GM23338 (cell line): ENCODE measurements around the gene ZNF891. TPM values are rescaled to one million over a fixed set of nuclear protein-coding genes. Genes with fewer than 3 reads are reported as not detected.

ENCODE experiments used
- ATAC-seq: fragments of 200-7000 bp; cut with Tn5 transposase; 3 replicates; pipeline ENCODE4 v1.9.1; 2020
- DNase-seq: peaks from one replicate; pipeline ENCODE4 v3.0.0-alpha.2; 2015; ENCODE audit warnings: low spot score
- H2AFZ ChIP-seq: fragments of 200-600 bp; sonication (generic); 2 replicates; pipeline ENCODE4 v1.8.0; 2016; ENCODE audit warnings: antibody characterized with exemption, mild to moderate bottlenecking, moderate library complexity
- H3F3A ChIP-seq: fragments of 200-600 bp; sonication (generic); replicated peaks from 2 replicates; pipeline ENCODE4 v1.8.0; 2017; ENCODE audit warnings: antibody characterized with exemption, mixed run types, low read depth
- H3K27ac ChIP-seq: fragments of 200-600 bp; sonication (generic); 2 replicates; pipeline ENCODE4 v1.6.1; 2016; ENCODE audit warnings: low read depth
- H3K27me3 ChIP-seq: fragments of 200-600 bp; sonication (generic); 2 replicates; pipeline ENCODE4 v1.8.0; 2016; ENCODE audit warnings: mild to moderate bottlenecking, mixed run types, moderate library complexity; ENCODE audit not compliant: insufficient read depth
- H3K36me3 ChIP-seq: fragments of 200-600 bp; sonication (generic); 2 replicates; pipeline ENCODE4 v1.8.0; 2016; ENCODE audit warnings: mild to moderate bottlenecking; ENCODE audit not compliant: insufficient read depth
- H3K4me1 ChIP-seq: fragments of 200-600 bp; sonication (generic); 2 replicates; pipeline ENCODE4 v1.8.0; 2016; ENCODE audit warnings: mild to moderate bottlenecking, moderate library complexity; ENCODE audit not compliant: insufficient read depth
- H3K4me2 ChIP-seq: fragments of 200-600 bp; sonication (generic); 2 replicates; pipeline ENCODE4 v1.7.1; 2017; ENCODE audit warnings: mixed run types
- H3K4me3 ChIP-seq: fragments of 200-600 bp; sonication (generic); 2 replicates; pipeline ENCODE4 v1.6.1; 2016; ENCODE audit warnings: mixed run types
- H3K79me2 ChIP-seq: fragments of 200-600 bp; sonication (generic); replicated peaks from 2 replicates; pipeline ENCODE4 v1.8.0; 2017; ENCODE audit warnings: mild to moderate bottlenecking; ENCODE audit not compliant: insufficient read depth
- H3K9me2 ChIP-seq: fragments of 200-600 bp; sonication (generic); 2 replicates; pipeline ENCODE4 v1.8.0; 2017; ENCODE audit not compliant: insufficient read depth
- H4K20me1 ChIP-seq: fragments of 200-600 bp; sonication (generic); replicated peaks from 2 replicates; pipeline ENCODE4 v1.8.0; 2017; ENCODE audit warnings: mild to moderate bottlenecking; ENCODE audit not compliant: insufficient read depth
- H3K27ac Mint-ChIP-seq: 2 replicates; pipeline ENCODE4 v1.8.0; 2020; ENCODE audit warnings: inconsistent platforms, mild to moderate bottlenecking, moderate library complexity, mixed read lengths
- H3K27me3 Mint-ChIP-seq: 3 replicates; pipeline ENCODE4 v1.8.0; 2022; ENCODE audit warnings: low read depth, mild to moderate bottlenecking, moderate library complexity, mixed read lengths, inconsistent platforms; ENCODE audit not compliant: insufficient read depth, poor library complexity
- H3K36me3 Mint-ChIP-seq: 3 replicates; pipeline ENCODE4 v1.8.0; 2021; ENCODE audit warnings: low read depth, mild to moderate bottlenecking, inconsistent platforms, moderate library complexity, mixed read lengths
- H3K4me1 Mint-ChIP-seq: 3 replicates; pipeline ENCODE4 v1.8.0; 2020; ENCODE audit warnings: mild to moderate bottlenecking, inconsistent platforms, mixed read lengths
- H3K4me3 Mint-ChIP-seq: 3 replicates; pipeline ENCODE4 v1.8.0; 2021; ENCODE audit warnings: moderate library complexity, mild to moderate bottlenecking, inconsistent platforms, mixed read lengths
- H3K9me3 Mint-ChIP-seq: 3 replicates; pipeline ENCODE4 v1.8.0; 2020; ENCODE audit warnings: moderate library complexity, mild to moderate bottlenecking, inconsistent platforms, mixed read lengths
- CTCF ChIP-seq, 2 experiments: fragments of 200-600 bp in 1 of 2; sonication (generic) in 1 of 2; conservative IDR thresholded peaks; 2 replicates each; pipeline versions ENCODE4 v1.5.1 to v1.6.1; 2016 to 2017; ENCODE audit warnings: antibody characterized with exemption in 2 of 2, low read depth in 2 of 2, mild to moderate bottlenecking in 2 of 2, moderate library complexity in 1 of 2
- JUNB ChIP-seq: IDR thresholded peaks from one replicate; pipeline ENCODE4 v1.6.1; 2016; ENCODE audit warnings: antibody characterized with exemption; ENCODE audit not compliant: unreplicated experiment
- ZNF462 ChIP-seq: fragments of 250-450 bp; sonication (Bioruptor Pico); IDR thresholded peaks from 2 replicates; pipeline ENCODE4 v1.5.0; 2020; ENCODE audit warnings: mild to moderate bottlenecking, moderate library complexity
- polyA plus RNA-seq: library from polyadenylated mRNA; unstranded; fragments of >200 nt; fragmentation: Nextera tagmentation; extraction: Ambion mirVana; gene quantifications from 2 replicates; pipeline ENCODE4 v1.2.1, GENCODE V29; 2016
- total RNA-seq: library from RNA; depleted of rRNA; stranded (reverse); fragments of >200 nt; shearing (Covaris generic); gene quantifications from 2 replicates; pipeline ENCODE4 v1.2.3, GENCODE V29; 2014

The ZNF891 gene
- total and polyA plus RNA-seq, 2 experiments from 2014 or later: 1.8 to 5.4 TPM

GRCh38 chr12:133135747-133136146, 5.7 kb upstream of the ZNF891 start (continued):
- no peak for TF ChIP-seq CTCF (conservative IDR thresholded peaks at IDR 0.05; ENCODE audit: low read depth in 2 of 2)

GRCh38 chr12:133130808-133131128, 694 bp upstream of the ZNF891 start:
- TF ChIP-seq JUNB: no peak
- no peak for TF ChIP-seq ZNF462 (CRISPR knock-in tag)
- Mint-ChIP-seq H3K27ac (peak overlapping the region; percentile 99), H3K4me3 (peak overlapping the region; percentile 99), H3K36me3 (peaks cover 90% of the 10 kb centered on the region), H3K9me3 (peaks cover 75% of the 10 kb centered on the region), H3K27me3 (peaks cover 12% of the 10 kb centered on the region), H3K4me1 (peaks cover 3% of the 10 kb centered on the region; the same call in 2 of the 3 replicates)
- Histone ChIP-seq H3K79me2 (peaks cover 79% of the 10 kb centered on the region), H3K4me3 (peak overlapping the region; percentile 68), H3K4me1 (no peaks in the 10 kb centered on the region), H3K9me2 (no peaks in the 10 kb centered on the region), H4K20me1 (no peaks in the 10 kb centered on the region), H3K36me3 (peaks cover 35% of the 10 kb centered on the region), H3K4me2 (peak overlapping the region; percentile 76), H3F3A (no peaks in the 10 kb centered on the region), H2AFZ (peak overlapping the region; percentile 84; the same call in 1 of the 2 replicates), H3K27me3 (no peaks in the 10 kb centered on the region), H3K27ac (peak overlapping the region; percentile 87)
- DNase-seq (no peak), ATAC-seq (peak; percentile 2; the same call in 2 of the 3 replicates)
